HAP-1 (cell line): ENCODE results near the gene P3H3.
A peak's percentile ranks its signal among the peaks of the same experiment; 100 is the strongest.

Experiments used
- DNase-seq, 2 experiments: peaks; one replicate each; pipeline ENCODE4 v3.0.0-alpha.2; 2016 to 2020; ENCODE audit warnings: low spot score in 2 of 2
- H3K27me3 ChIP-seq: fragments of 250-450 bp; sonication (Bioruptor Pico); 2 replicates; pipeline ENCODE4 v1.5.1; 2020; ENCODE audit warnings: low read depth, mild to moderate bottlenecking, moderate library complexity
- H3K36me3 ChIP-seq: fragments of 250-450 bp; sonication (Bioruptor Pico); replicated peaks from 2 replicates; pipeline ENCODE4 v1.5.1; 2020; ENCODE audit warnings: mild to moderate bottlenecking
- H3K4me1 ChIP-seq: fragments of 250-450 bp; sonication (Bioruptor Pico); 2 replicates; pipeline ENCODE4 v1.5.1; 2020; ENCODE audit warnings: mild to moderate bottlenecking
- H3K4me3 ChIP-seq: fragments of 250-450 bp; sonication (Bioruptor Pico); 2 replicates; pipeline ENCODE4 v1.5.1; 2020; ENCODE audit warnings: mild to moderate bottlenecking, moderate library complexity
- H3K9me3 ChIP-seq: fragments of 250-450 bp; sonication (Bioruptor Pico); 2 replicates; pipeline ENCODE4 v1.5.1; 2020; ENCODE audit warnings: mild to moderate bottlenecking, moderate library complexity
- in situ Hi-C: fragments of 300-500 bp; cut with MboI; formaldehyde crosslinking; loops from 3 replicates; pipeline ENCODE4 v1.14.3; 2020; ENCODE audit warnings: low sequenced_read_pairs, inconsistent platforms, mixed read lengths

P3H3 gene

GRCh38 chr12:6850796-6851152 is 22.6 kb downstream of the P3H3 start:
- Histone ChIP-seq H3K4me1 (peaks cover 15% of the 10 kb centered on the region), H3K27me3 (no peaks in the 10 kb centered on the region), H3K4me3 (peak overlapping the region; percentile 80), H3K9me3 (no peaks in the 10 kb centered on the region), H3K36me3 (peaks cover 56% of the 10 kb centered on the region)
- in situ Hi-C loops: no loop called here
- no peak for DNase-seq

DNA sequence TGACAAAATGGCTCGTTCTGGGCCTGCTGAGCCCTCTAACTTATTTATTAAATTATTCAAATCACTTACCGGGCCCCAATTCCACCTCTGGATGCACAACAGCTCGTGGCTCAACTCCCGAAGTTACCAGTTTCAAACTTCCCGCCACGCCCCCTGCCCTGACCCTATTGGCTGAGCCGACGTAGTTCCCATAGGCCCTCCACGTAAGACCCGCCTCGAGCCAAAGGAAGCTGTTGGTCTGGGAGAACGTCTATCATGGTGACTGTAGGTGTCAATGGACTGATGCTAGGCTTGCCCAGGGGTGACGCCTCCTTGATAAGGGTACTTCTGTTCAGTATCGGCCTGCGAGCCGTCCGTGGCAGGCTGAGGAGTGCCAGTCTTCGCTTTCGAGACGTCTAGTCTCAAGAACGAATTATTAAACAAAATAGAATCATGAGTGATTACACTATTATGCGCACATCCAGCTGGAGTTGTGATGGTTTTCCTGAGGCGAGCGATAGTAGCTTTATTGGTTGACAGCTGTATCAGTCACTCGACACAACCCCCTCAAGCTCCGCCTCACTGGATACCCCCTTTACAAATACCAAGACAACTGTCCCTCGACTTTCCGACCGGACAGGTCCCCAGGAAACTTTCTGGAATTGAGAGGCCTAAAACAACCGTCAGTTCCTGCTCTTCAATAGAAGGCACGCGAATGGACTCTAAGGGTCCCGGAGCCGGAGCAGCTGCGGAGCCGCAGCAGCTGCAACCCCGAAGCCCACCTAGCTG is 23.1 kb downstream of the P3H3 start, which contains the start of gene CDCA3:
Gene CDCA3 (minus strand): TSS at position 134 of the 768 bp plus-strand sequence. CDS start 334 bp downstream, outside the sequence.
- Histone ChIP-seq H3K4me1 (peaks cover 15% of the 10 kb centered on the region), H3K9me3 (no peaks in the 10 kb centered on the region), H3K27me3 (no peaks in the 10 kb centered on the region), H3K36me3 (peaks cover 56% of the 10 kb centered on the region), H3K4me3 (peak within 1 kb of the TSS; percentile 80)
- in situ Hi-C loops: no loop called here
- peak; percentile 97 to 99 for DNase-seq

- Histone ChIP-seq H3K4me1 (peaks cover 15% of the 10 kb centered on the region), H3K27me3 (no peaks in the 10 kb centered on the region), H3K36me3 (peaks cover 51% of the 10 kb centered on the region), H3K9me3 (no peaks in the 10 kb centered on the region), H3K4me3 (peak within 1 kb of the TSS; percentile 80)
- in situ Hi-C loops: no loop called here
- DNase-seq: peak; percentile 99
Observed at GRCh38 chr12:6851921-6852650, 23.9 kb downstream of the P3H3 start, which contains the start of gene USP5. Gene USP5, plus strand, starts transcription at chr12:6852150. Its CDS starts 30 bp downstream, at chr12:6852180.

GRCh38 chr12:6852651-6853354 is 24.6 kb downstream of the P3H3 start:
- DNase-seq: peak in 1 of 2 experiments; percentile 63
- no peaks in the 10 kb centered on the region for H3K9me3 ChIP-seq
- peaks cover 15% of the 10 kb centered on the region for H3K4me1 ChIP-seq
- H3K4me3 ChIP-seq: peak overlapping the region; percentile 80
- peaks cover 51% of the 10 kb centered on the region for H3K36me3 ChIP-seq
- in situ Hi-C loops: no loop called here
- no peaks in the 10 kb centered on the region for H3K27me3 ChIP-seq

DNA sequence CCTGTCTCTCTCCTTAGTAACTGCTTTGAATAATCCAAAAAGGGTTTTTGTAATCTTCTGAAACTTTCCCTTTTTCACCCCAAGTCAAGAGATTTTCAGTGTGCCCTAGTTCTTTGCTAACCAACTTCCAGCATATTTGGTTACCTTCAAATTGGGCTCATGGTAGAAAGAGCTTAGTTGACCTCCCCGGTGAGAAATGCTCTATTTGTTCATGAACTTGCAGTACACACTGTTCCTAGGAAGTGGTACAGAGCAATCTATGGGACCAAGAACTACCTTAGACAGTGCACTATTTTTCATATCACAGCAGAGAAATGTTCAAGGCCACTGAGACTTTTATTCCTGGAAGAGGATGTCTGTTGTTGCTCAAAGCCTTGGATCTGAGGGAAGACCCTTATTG is 25.4 kb downstream of the P3H3 start:
- in situ Hi-C loops: no loop called here
- H3K27me3 ChIP-seq: no peaks in the 10 kb centered on the region
- no peaks in the 10 kb centered on the region for H3K9me3 ChIP-seq
- DNase-seq: no peak
- peaks cover 15% of the 10 kb centered on the region for H3K4me1 ChIP-seq
- H3K4me3 ChIP-seq: peak overlapping the region; percentile 80; the same call in 1 of the 2 replicates
- peaks cover 51% of the 10 kb centered on the region for H3K36me3 ChIP-seq

DNA sequence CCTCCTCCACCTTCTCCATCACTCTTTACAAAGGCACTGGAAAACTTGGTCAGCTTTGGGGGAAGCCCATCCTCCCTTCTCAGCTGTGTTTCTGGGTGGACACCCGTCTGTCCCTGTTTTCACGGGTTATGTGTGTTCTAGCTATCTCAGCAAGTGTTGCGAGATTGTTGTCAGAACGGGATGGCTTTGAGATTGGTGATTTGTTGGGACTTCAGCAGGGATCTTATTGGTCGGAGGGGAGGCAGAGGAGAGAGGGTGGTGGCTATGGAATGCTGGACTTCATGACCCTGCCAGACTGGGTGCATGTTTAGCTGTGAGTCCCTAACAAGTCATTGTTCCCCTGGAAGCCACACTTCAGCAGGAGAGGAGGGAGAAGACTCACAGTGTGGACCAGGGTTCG is 25.8 kb downstream of the P3H3 start:
- Histone ChIP-seq H3K4me3 (no peak overlapping the region), H3K36me3 (peaks cover 51% of the 10 kb centered on the region), H3K27me3 (no peaks in the 10 kb centered on the region), H3K9me3 (no peaks in the 10 kb centered on the region), H3K4me1 (peaks cover 15% of the 10 kb centered on the region)
- in situ Hi-C loops: no loop called here
- DNase-seq: no peak

- H3K4me1 ChIP-seq: peaks cover 11% of the 10 kb centered on the region
- no peak overlapping the region for H3K4me3 ChIP-seq
- no peaks in the 10 kb centered on the region for H3K27me3 ChIP-seq
- in situ Hi-C loops: no loop called here
- H3K36me3 ChIP-seq: peaks cover 51% of the 10 kb centered on the region
- no peaks in the 10 kb centered on the region for H3K9me3 ChIP-seq
- no peak for DNase-seq
Observed at GRCh38 chr12:6855322-6855721, 27.1 kb downstream of the P3H3 start.

DNA sequence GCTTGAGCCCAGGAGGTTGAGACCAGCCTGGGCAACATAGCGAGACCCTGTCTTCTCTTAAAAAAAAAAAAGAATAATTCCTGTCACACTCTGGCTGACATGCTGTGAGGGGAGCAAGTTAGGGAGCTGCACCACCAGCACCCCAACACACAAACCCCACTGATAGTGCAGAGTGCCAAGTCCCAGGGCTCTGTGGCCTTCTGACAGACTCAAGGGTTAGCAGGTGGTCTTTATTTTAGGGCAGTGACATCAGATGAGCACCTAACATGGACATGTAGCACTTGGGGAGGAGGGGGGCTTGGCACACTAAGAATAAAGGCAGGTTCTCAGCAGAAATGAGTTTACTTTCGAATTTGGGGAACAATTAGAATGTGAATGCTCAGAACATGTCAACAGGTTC is 30.6 kb downstream of the P3H3 start:
- H3K4me1 ChIP-seq: no peaks in the 10 kb centered on the region
- in situ Hi-C loops: no loop called here
- H3K4me3 ChIP-seq: no peak overlapping the region
- DNase-seq: no peak
- H3K9me3 ChIP-seq: no peaks in the 10 kb centered on the region
- no peaks in the 10 kb centered on the region for H3K27me3 ChIP-seq
- H3K36me3 ChIP-seq: peaks cover 74% of the 10 kb centered on the region

GRCh38 chr12:6860116-6860515 is 31.9 kb downstream of the P3H3 start:
- no peaks in the 10 kb centered on the region for H3K9me3 ChIP-seq
- peaks cover 81% of the 10 kb centered on the region for H3K36me3 ChIP-seq
- no peak for DNase-seq
- in situ Hi-C loops: no loop called here
- H3K4me1 ChIP-seq: no peaks in the 10 kb centered on the region
- no peak overlapping the region for H3K4me3 ChIP-seq
- H3K27me3 ChIP-seq: no peaks in the 10 kb centered on the region

DNA sequence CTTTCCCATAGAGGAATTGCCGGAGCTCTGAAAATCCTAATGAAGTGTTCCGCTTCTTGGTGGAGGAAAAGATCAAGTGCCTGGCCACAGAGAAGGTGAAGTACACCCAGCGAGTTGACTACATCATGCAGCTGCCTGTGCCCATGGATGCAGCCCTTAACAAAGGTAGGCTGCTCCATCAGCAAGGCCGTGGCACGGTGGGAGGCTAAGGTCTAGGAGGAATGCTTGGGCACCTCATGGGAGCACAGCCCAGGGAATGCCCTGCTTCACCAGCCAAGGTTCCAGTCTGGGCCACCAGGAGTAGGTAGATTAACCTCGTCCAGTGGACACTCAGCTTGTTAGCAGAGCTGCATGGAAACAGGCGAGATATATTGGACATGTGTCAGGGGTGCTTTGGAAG is 32.7 kb downstream of the P3H3 start:
- H3K9me3 ChIP-seq: no peaks in the 10 kb centered on the region
- H3K4me1 ChIP-seq: no peaks in the 10 kb centered on the region
- DNase-seq: no peak
- no peak overlapping the region for H3K4me3 ChIP-seq
- in situ Hi-C loops: no loop called here
- H3K36me3 ChIP-seq: peaks cover 83% of the 10 kb centered on the region
- H3K27me3 ChIP-seq: no peaks in the 10 kb centered on the region

- peaks cover 78% of the 10 kb centered on the region for H3K36me3 ChIP-seq
- H3K4me1 ChIP-seq: no peaks in the 10 kb centered on the region
- H3K4me3 ChIP-seq: no peak overlapping the region
- in situ Hi-C loops: no loop called here
- no peak for DNase-seq
- H3K9me3 ChIP-seq: no peaks in the 10 kb centered on the region
- no peaks in the 10 kb centered on the region for H3K27me3 ChIP-seq
Observed at GRCh38 chr12:6861391-6861790, 33.2 kb downstream of the P3H3 start.

DNA sequence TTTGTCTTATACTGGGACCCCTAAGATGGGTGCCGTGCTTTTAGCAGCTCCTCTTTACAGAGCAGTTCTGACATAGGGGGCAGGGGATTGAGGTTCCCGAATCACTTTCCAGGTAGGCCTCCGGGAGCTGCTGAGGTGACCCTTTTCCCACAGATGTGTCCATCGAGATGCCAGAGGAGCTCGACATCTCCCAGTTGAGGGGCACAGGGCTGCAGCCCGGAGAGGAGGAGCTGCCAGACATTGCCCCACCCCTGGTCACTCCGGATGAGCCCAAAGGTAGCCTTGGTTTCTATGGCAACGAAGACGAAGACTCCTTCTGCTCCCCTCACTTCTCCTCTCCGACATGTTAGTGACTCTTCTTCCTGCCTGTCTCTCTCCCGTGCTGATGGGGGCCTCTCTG is 34.8 kb downstream of the P3H3 start:
- in situ Hi-C loops: no loop called here
- no peaks in the 10 kb centered on the region for H3K27me3 ChIP-seq
- H3K4me1 ChIP-seq: peaks cover 4% of the 10 kb centered on the region; the same call in 1 of the 2 replicates
- DNase-seq: no peak
- peaks cover 73% of the 10 kb centered on the region for H3K36me3 ChIP-seq
- no peak overlapping the region for H3K4me3 ChIP-seq
- H3K9me3 ChIP-seq: no peaks in the 10 kb centered on the region

- H3K4me1 ChIP-seq: peaks cover 4% of the 10 kb centered on the region; the same call in 1 of the 2 replicates
- H3K9me3 ChIP-seq: no peaks in the 10 kb centered on the region
- in situ Hi-C loops: no loop called here
- H3K36me3 ChIP-seq: peaks cover 73% of the 10 kb centered on the region
- H3K27me3 ChIP-seq: no peaks in the 10 kb centered on the region
- DNase-seq: no peak
- H3K4me3 ChIP-seq: no peak overlapping the region
Observed at GRCh38 chr12:6863586-6864321, 35.5 kb downstream of the P3H3 start.
